Adrenal gland (tissue), 12 donors: Measurements from ENCODE around the gene TBCE. TPM values are rescaled to one million over a fixed set of nuclear protein-coding genes. Genes with fewer than 3 reads are reported as not detected.

Source experiments
- DNase-seq, 7 donors: peaks; one replicate each; pipeline ENCODE4 v3.0.0-alpha.2; 2019 to 2020
- H3K27ac ChIP-seq, 5 donors: fragments of 200-600 bp; sonication (generic) in 4 of 5; 1 replicate in 3 of 5; 2 replicates in 2 of 5; pipeline versions ENCODE4 v1.5.1 to v1.8.0; 2016 to 2020; ENCODE audit warnings: mild to moderate bottlenecking in 1 of 5
- H3K27me3 ChIP-seq: fragments of 200-600 bp; 2 replicates; pipeline ENCODE4 v1.8.0; 2021
- H3K36me3 ChIP-seq, 2 donors: fragments of 200-600 bp; replicated peaks in 1 of 2; 1 replicate in 1 of 2; 2 replicates in 1 of 2; pipeline versions ENCODE4 v1.5.1 to v1.8.0; 2018 to 2022
- H3K4me1 ChIP-seq, 2 donors: fragments of 200-600 bp; replicated peaks in 1 of 2; 1 replicate in 1 of 2; 2 replicates in 1 of 2; pipeline versions ENCODE4 v1.5.1 to v1.8.0; 2018 to 2021
- H3K4me3 ChIP-seq, 4 donors: fragments of 200-600 bp; sonication (generic) in 3 of 4; one replicate each; pipeline ENCODE4 v1.5.1; 2016 to 2018
- H3K9me3 ChIP-seq, 3 donors: fragments of 200-600 bp; sonication (generic) in 1 of 3; replicated peaks in 1 of 3; 1 replicate in 2 of 3; 2 replicates in 1 of 3; pipeline versions ENCODE4 v1.5.1 to v1.8.0; 2016 to 2021
- POLR2A ChIP-seq, 2 donors: fragments of 450-650 bp; IDR thresholded peaks; one replicate each; pipeline ENCODE4 v1.6.1; 2017; ENCODE audit warnings: antibody characterized with exemption in 2 of 2, mild to moderate bottlenecking in 2 of 2, moderate library complexity in 1 of 2
- WGBS, 4 donors: extraction: QIAGEN DNeasy Blood & Tissue Kit in 2 of 4; methylation state at CpG; one replicate each; pipeline versions ENCODE4 v1.1.5 to v1.1.7; 2013 to 2017; 5-methylcytosine and 5-hydroxymethylcytosine counted together
- intact Hi-C, 2 donors: fragments of 100-400 bp; cut with DNase I; formaldehyde crosslinking; loops; one replicate each; pipeline versions ENCODE4 v1.14.1 to v1.15.0; 2022 to 2023
- polyA plus RNA-seq, 3 donors: library from polyadenylated mRNA; stranded (reverse); fragments of 200-250 nt in 2 of 3; fragments of 350-450 nt in 1 of 3; fragmentation: Illumina TruSeq in 1 of 3; extraction: RNeasy Lipid Tissue Mini Kit (QIAGEN cat#74804) in 1 of 3; gene quantifications; one replicate each; pipeline ENCODE4 v1.2.3, GENCODE V29; 2013 to 2014
- small RNA-seq, 2 donors: library from RNA; depleted of rRNA; stranded (forward); fragments of <200 nt; gene quantifications; one replicate each; pipeline ENCODE3, GENCODE V24; 2016
- total RNA-seq, 9 donors: library from RNA; depleted of rRNA in 4 of 9; stranded (reverse); fragments of >200 nt in 4 of 9; fragments of 120-200 nt in 1 of 9; fragmentation: NEBNext Ultra II Directional in 1 of 9; extraction: Animal tissue kit (Norgen Biotek cat#: 25700) in 1 of 9; gene quantifications; one replicate each; pipeline versions ENCODE4 v1.1.0 to v1.2.4, GENCODE V29; 2013 to 2023
- TF ChIP-seq, protein P1 (sequence below), 6 experiments: fragments of 450-650 bp in 4 of 6; fragments of 200-600 bp in 2 of 6; sonication (generic) in 1 of 6; IDR thresholded peaks; 1 replicate in 5 of 6; 2 replicates in 1 of 6; pipeline versions ENCODE4 v1.5.1 to v1.8.0; 2016 to 2021; ENCODE audit warnings: antibody characterized with exemption in 6 of 6, mild to moderate bottlenecking in 2 of 6, moderate library complexity in 1 of 6
- donor health status: healthy with polysubstance abuse.
- donor health status: Bipolar disorder and iron deficiency.
- donor health status: DM: yes; HTN: yes; CAD: no.
- donor health status: DM: no; HTN: no; CAD: no.
- donor health status: DM: no; HTN: no; CAD: no.
- donor health status: DM: yes; HTN: yes; CAD: no.

The TBCE gene
- total and polyA plus RNA-seq, 12 donors, result 14.7 to 67.2 (median 25.7) TPM

DNA sequence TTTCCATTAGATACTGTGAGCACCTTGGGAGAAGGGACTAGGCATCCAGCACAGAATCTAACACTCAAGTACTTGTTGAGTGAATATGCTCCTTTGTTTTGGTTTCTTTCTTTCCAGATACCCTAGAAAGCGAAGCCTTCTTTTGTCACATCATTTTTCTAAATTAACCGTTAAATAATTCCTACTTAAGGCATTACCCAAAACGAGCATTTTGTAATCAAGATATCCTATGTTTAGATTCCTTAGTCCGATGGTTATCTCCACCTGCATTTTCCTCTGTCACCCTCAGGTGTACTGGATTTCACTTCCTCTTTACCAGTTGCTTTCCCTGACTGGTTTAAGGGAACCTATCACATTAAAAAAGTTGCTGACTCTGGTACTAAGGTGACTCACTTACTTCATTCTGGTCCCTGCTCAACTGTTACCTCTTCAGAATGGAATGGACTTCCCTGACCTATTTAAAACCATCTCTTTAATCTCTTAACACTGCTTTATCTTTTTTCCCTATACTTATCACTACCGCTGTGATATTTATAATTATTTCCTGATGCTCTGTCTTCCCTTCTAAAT lies 133.8 kb downstream of the TBCE start:
- DNase-seq, result no peak
- intact Hi-C loops, result no loop called here
- H3K36me3 ChIP-seq, result no peaks in the 10 kb centered on the region
- peaks cover 5 to 23% of the 10 kb centered on the region in 2 donors for H3K4me1 ChIP-seq
- H3K9me3 ChIP-seq, result no peaks in the 10 kb centered on the region
- TF ChIP-seq, protein P1, sequence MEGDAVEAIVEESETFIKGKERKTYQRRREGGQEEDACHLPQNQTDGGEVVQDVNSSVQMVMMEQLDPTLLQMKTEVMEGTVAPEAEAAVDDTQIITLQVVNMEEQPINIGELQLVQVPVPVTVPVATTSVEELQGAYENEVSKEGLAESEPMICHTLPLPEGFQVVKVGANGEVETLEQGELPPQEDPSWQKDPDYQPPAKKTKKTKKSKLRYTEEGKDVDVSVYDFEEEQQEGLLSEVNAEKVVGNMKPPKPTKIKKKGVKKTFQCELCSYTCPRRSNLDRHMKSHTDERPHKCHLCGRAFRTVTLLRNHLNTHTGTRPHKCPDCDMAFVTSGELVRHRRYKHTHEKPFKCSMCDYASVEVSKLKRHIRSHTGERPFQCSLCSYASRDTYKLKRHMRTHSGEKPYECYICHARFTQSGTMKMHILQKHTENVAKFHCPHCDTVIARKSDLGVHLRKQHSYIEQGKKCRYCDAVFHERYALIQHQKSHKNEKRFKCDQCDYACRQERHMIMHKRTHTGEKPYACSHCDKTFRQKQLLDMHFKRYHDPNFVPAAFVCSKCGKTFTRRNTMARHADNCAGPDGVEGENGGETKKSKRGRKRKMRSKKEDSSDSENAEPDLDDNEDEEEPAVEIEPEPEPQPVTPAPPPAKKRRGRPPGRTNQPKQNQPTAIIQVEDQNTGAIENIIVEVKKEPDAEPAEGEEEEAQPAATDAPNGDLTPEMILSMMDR (IDR thresholded peaks at IDR 0.05), result no peak
- TF ChIP-seq POLR2A (IDR thresholded peaks at IDR 0.05), result no peak
- 84 to 87% (median 85%) methylated on average over 5 of the region's 5 CpGs for WGBS, 4 donors
- H3K27me3 ChIP-seq, result no peaks in the 10 kb centered on the region
- no peak overlapping the region for H3K4me3 ChIP-seq
- no peak overlapping the region for H3K27ac ChIP-seq

Small RNAs within 50 kb of the gene (small RNA-seq; reads per million reads assigned to genes)
- gene AL391994.1 (0 reads per million in 2 donors), gene RPS21P1 (0 reads per million in 2 donors)

Other genes starting within 250 kb of the TBCE start
- 100 to 1,000 TPM in 5 of 9 donors, 10 to 100 TPM in 4; 84.5 to 144 (median 120) TPM for gene TOMM20, start 238.6 kb upstream of the TBCE start, total RNA-seq
- gene TOMM20, start 238.6 kb upstream of the TBCE start, polyA plus RNA-seq, result 100 to 1,000 TPM in 1 of 3 donors, 10 to 100 TPM in 2; 61.7 to 116 (median 62.7) TPM
- 10 to 100 TPM; 16.6 to 94.7 (median 46.4) TPM for gene RBM34, start 206.2 kb upstream of the TBCE start, total RNA-seq
- 100 to 1,000 TPM; 103 to 181 (median 111) TPM for gene RBM34, start 206.2 kb upstream of the TBCE start, polyA plus RNA-seq
- gene ARID4B, start 39.2 kb upstream of the TBCE start, total RNA-seq, result 10 to 100 TPM; 12.4 to 44.0 (median 29.7) TPM
- 10 to 100 TPM; 17.0 to 31.5 (median 22.5) TPM for gene ARID4B, start 39.2 kb upstream of the TBCE start, polyA plus RNA-seq
- 10 to 100 TPM; 12.6 to 50.9 (median 36.0) TPM for gene GGPS1, start 38.9 kb upstream of the TBCE start, total RNA-seq
- 10 to 100 TPM; 30.4 to 63.7 (median 32.8) TPM for gene GGPS1, start 38.9 kb upstream of the TBCE start, polyA plus RNA-seq
- gene B3GALNT2, start 137.0 kb downstream of the TBCE start, total RNA-seq, result 10 to 100 TPM; 19.1 to 66.2 (median 25.1) TPM
- gene B3GALNT2, start 137.0 kb downstream of the TBCE start, polyA plus RNA-seq, result 10 to 100 TPM in 1 of 3 donors, 1 to 10 TPM in 2; 2.7 to 15.7 (median 2.9) TPM